ENCODE results near the gene IGF2BP2.

- TF ChIP-seq, protein P1, sequence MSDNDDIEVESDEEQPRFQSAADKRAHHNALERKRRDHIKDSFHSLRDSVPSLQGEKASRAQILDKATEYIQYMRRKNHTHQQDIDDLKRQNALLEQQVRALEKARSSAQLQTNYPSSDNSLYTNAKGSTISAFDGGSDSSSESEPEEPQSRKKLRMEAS (IDR thresholded peaks at IDR 0.05): no peak
- TF ChIP-seq RNF2 (IDR thresholded peaks at IDR 0.05; ENCODE audit: borderline replicate concordance, low read depth) (no peak), ZFP36 (IDR thresholded peaks at IDR 0.05; ENCODE audit: borderline replicate concordance, partially characterized antibody) (peak; percentile 38), CTCF (IDR thresholded peaks at IDR 0.05) (no peak), HOXB13 (CRISPR knock-in tag; IDR thresholded peaks at IDR 0.05; ENCODE audit: low read depth) (no peak), SREBF2 (IDR thresholded peaks at IDR 0.05) (no peak)
- TF ChIP-seq, protein P2, sequence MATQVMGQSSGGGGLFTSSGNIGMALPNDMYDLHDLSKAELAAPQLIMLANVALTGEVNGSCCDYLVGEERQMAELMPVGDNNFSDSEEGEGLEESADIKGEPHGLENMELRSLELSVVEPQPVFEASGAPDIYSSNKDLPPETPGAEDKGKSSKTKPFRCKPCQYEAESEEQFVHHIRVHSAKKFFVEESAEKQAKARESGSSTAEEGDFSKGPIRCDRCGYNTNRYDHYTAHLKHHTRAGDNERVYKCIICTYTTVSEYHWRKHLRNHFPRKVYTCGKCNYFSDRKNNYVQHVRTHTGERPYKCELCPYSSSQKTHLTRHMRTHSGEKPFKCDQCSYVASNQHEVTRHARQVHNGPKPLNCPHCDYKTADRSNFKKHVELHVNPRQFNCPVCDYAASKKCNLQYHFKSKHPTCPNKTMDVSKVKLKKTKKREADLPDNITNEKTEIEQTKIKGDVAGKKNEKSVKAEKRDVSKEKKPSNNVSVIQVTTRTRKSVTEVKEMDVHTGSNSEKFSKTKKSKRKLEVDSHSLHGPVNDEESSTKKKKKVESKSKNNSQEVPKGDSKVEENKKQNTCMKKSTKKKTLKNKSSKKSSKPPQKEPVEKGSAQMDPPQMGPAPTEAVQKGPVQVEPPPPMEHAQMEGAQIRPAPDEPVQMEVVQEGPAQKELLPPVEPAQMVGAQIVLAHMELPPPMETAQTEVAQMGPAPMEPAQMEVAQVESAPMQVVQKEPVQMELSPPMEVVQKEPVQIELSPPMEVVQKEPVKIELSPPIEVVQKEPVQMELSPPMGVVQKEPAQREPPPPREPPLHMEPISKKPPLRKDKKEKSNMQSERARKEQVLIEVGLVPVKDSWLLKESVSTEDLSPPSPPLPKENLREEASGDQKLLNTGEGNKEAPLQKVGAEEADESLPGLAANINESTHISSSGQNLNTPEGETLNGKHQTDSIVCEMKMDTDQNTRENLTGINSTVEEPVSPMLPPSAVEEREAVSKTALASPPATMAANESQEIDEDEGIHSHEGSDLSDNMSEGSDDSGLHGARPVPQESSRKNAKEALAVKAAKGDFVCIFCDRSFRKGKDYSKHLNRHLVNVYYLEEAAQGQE (IDR thresholded peaks at IDR 0.05): no peak
Measured at GRCh38 chr3:185843635-185844034, 18.8 kb upstream of the IGF2BP2 start.

Measured in A549 (cell line).